Transverse colon (tissue), 4 donors: ENCODE measurements around the gene MAFB. TPM values are rescaled to one million over a fixed set of nuclear protein-coding genes. Genes with fewer than 3 reads are reported as not detected.

Experiments
- DNase-seq: peaks from one replicate; pipeline ENCODE4 v3.0.0-alpha.2; 2019
- H3K27ac ChIP-seq, 4 donors: fragments of 200-600 bp; sonication (generic); 2 replicates each; pipeline ENCODE4 v1.5.1; 2016 to 2018; ENCODE audit warnings: inconsistent platforms in 4 of 4
- H3K27me3 ChIP-seq: fragments of 200-600 bp; sonication (generic); 2 replicates; pipeline ENCODE4 v1.5.1; 2017; ENCODE audit warnings: inconsistent platforms
- H3K36me3 ChIP-seq, 4 donors: fragments of 200-600 bp; sonication (generic); 2 replicates each; pipeline ENCODE4 v1.5.1; 2017 to 2019; ENCODE audit warnings: inconsistent platforms in 4 of 4
- H3K4me1 ChIP-seq, 4 donors: fragments of 200-600 bp; sonication (generic); 2 replicates each; pipeline ENCODE4 v1.5.1; 2017 to 2020; ENCODE audit warnings: inconsistent platforms in 4 of 4
- H3K4me3 ChIP-seq, 4 donors: fragments of 200-600 bp; sonication (generic); 1 replicate in 1 of 4; 2 replicates in 3 of 4; pipeline versions ENCODE4 v1.5.1 to v1.6.1; 2017 to 2019; ENCODE audit warnings: inconsistent platforms in 4 of 4
- H3K9me3 ChIP-seq, 2 donors: fragments of 200-600 bp; sonication (generic); 2 replicates each; pipeline ENCODE4 v1.5.1; 2017 to 2019; ENCODE audit warnings: inconsistent platforms in 2 of 2
- CTCF ChIP-seq, 5 experiments: fragments of 200-600 bp in 3 of 5; fragments of 450-650 bp in 2 of 5; sonication (generic) in 3 of 5; IDR thresholded peaks; 1 replicate in 2 of 5; 2 replicates in 3 of 5; pipeline ENCODE4 v1.5.1; 2016 to 2017; ENCODE audit warnings: antibody characterized with exemption in 5 of 5, inconsistent platforms in 3 of 5, mild to moderate bottlenecking in 2 of 5, moderate library complexity in 1 of 5
- EP300 ChIP-seq: sonication (generic); formaldehyde crosslinking; IDR thresholded peaks from one replicate; pipeline ENCODE4 v1.6.1; 2017; ENCODE audit warnings: antibody characterized with exemption, low read depth
- POLR2A ChIP-seq: fragments of 450-650 bp; IDR thresholded peaks from one replicate; pipeline ENCODE4 v1.6.1; 2016; ENCODE audit warnings: antibody characterized with exemption, mild to moderate bottlenecking, moderate library complexity
- POLR2AphosphoS5 ChIP-seq, 3 donors: sonication (generic); formaldehyde crosslinking; IDR thresholded peaks; one replicate each; pipeline ENCODE4 v1.6.1; 2016; ENCODE audit warnings: antibody characterized with exemption in 3 of 3
- WGBS, 2 donors: methylation state at CpG; one replicate each; pipeline ENCODE4 v1.1.5; 2018; ENCODE audit warnings: low coverage in 1 of 2; 5-methylcytosine and 5-hydroxymethylcytosine counted together
- in situ Hi-C, 4 donors: fragments of 200-750 bp; cut with MboI; loops; one replicate each; pipeline versions ENCODE4 v1.15.0 to v1.15.1; 2017; ENCODE audit warnings: low sequenced_read_pairs in 3 of 4, low pct_ligation_motif_present in 1 of 4, low pct_unique_long_range_greater_than_20kb in 1 of 4
- intact Hi-C: fragments of 100-400 bp; cut with DNase I; formaldehyde crosslinking; loops from one replicate; pipeline ENCODE4 v1.15.1; 2023; ENCODE audit warnings: low total_unique reads
- total RNA-seq, 4 donors: library from RNA; depleted of rRNA; stranded (reverse); fragments of >200 nt; gene quantifications; one replicate each; pipeline ENCODE4 v1.1.0, GENCODE V29; 2016

Gene MAFB
- total RNA-seq, 4 donors from 2014 or later, result 12.2 to 74.4 (median 22.7) TPM

DNA sequence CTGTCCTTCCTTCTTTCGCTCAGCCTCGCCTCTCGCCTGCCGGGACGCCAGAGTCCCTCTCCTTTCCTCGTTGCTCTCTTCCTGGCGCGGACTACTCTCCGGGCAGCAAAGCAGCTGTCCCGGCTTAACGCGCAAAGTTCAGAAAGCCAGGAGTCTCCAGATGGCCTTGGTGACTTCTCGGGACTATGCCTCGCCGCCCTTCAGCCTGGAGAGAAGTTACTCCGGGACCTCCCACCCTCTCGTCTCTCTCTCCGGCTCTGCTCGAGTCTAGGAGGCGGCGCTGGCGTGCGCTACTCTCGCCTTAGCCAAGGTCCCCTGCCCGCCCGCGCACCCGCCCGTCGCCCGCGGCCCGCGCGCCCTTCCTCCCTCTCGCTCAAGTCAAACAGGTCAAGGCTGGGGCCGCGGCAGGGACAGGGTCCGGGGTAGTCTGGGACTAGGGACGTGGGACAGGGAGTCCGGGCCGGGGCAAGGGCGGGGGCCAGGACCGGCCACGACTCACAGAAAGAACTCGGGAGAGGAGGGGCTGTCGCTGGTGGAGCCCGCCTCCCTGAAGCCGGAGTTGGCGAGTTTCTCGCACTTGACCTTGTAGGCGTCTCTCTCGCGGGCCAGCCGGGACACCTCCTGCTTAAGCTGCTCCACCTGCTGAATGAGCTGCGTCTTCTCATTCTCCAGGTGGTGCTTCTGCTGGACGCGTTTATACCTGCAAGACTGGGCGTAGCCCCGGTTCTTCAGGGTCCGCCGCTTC is 1.5 kb downstream of the MAFB start:
- peaks cover 5 to 47% (median 32%) of the 10 kb centered on the region in 4 donors for H3K4me1 ChIP-seq
- H3K27me3 ChIP-seq, result peaks cover 88% of the 10 kb centered on the region
- no peaks in the 10 kb centered on the region for H3K36me3 ChIP-seq
- in situ Hi-C loops (loop anchor here in 3 of 4 donors (25.0 kb wide), 1 partner anchor 800 kb away; no protein-coding TSS in a partner anchor), intact Hi-C loops (loop anchor here (1.0 kb wide), 1 partner anchor 36 kb away; no protein-coding TSS in a partner anchor)
- WGBS, 2 donors, result 3% methylated on average over 52 of the region's 62 CpGs; no CpG with 5 or more reads in 1 of the 2 donors
- no peak for DNase-seq
- no peak for TF ChIP-seq CTCF (IDR thresholded peaks at IDR 0.05)
- TF ChIP-seq POLR2AphosphoS5 (IDR thresholded peaks at IDR 0.05), result no peak
- no peak for TF ChIP-seq POLR2A
- no peak for TF ChIP-seq EP300
- H3K9me3 ChIP-seq, result no peaks in the 10 kb centered on the region
- H3K27ac ChIP-seq, result peak overlapping the region; percentile 89 to 92 (median 90)
- H3K4me3 ChIP-seq, result peak overlapping the region; percentile 6 to 66 (median 42)

DNA sequence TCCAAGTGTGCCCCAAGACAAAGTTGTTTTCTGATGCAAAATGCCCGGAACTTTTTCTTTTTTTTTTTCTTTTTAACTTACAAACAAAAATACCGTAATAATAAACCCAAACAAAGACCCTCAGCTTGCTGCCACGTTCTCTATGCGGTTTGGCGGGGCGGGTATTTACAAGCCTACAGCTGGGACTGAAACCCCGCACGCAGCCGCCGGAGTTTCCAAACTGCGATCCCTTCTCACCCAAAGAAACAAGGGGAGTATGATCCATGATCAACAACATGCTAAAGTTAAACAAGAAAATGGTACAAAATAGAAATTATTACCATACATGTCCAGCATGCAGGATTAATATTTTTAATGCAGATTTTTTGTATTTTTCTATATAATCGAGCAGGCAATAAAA is 2.1 kb downstream of the MAFB start:
- Histone ChIP-seq H3K27ac (peak overlapping the region; percentile 89 to 92 (median 90)), H3K4me3 (peak overlapping the region in 3 of 4 donors; percentile 38 to 66 (median 47)), H3K36me3 (no peaks in the 10 kb centered on the region), H3K27me3 (peaks cover 88% of the 10 kb centered on the region), H3K9me3 (no peaks in the 10 kb centered on the region), H3K4me1 (peaks cover 5 to 51% (median 32%) of the 10 kb centered on the region in 4 donors)
- WGBS, 2 donors, result 37 to 50% methylated on average over 12 of the region's 12 CpGs
- TF ChIP-seq EP300 (no peak), POLR2AphosphoS5 (IDR thresholded peaks at IDR 0.05) (no peak), POLR2A (no peak), CTCF (IDR thresholded peaks at IDR 0.05) (no peak)
- DNase-seq, result no peak
- in situ Hi-C loops (loop anchor here in 3 of 4 donors (25.0 kb wide), 1 partner anchor 800 kb away; no protein-coding TSS in a partner anchor), intact Hi-C loops (loop anchor here (1.0 kb wide), 1 partner anchor 36 kb away; no protein-coding TSS in a partner anchor)

DNA sequence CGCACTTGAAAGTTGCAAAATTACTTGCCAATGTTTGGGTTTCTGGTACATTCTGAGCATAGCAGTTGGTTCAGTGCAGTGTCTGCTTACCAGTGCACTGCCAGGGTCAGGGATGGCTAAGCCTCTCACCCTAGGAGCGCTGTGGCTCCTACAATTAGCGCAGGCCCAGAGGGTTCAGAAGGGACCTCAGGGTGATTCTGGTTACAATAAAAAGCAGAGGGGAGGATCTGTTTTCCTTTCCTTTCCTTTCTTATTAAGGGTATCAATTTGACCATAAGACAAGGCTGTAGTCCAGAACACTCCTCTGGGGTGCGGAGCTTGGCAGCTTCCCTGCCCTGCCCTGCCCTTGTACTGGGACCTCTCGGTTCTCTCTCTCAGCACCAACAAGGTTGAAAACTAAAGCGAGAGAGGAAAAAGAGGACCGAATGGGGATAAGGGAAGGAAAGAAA is 2.6 kb downstream of the MAFB start:
- Histone ChIP-seq H3K4me1 (peaks cover 5 to 51% (median 32%) of the 10 kb centered on the region in 4 donors), H3K36me3 (no peaks in the 10 kb centered on the region), H3K9me3 (no peaks in the 10 kb centered on the region), H3K27me3 (peaks cover 88% of the 10 kb centered on the region), H3K27ac (peak overlapping the region; percentile 9 to 91 (median 53)), H3K4me3 (peak overlapping the region in 3 of 4 donors; percentile 38 to 66 (median 47))
- WGBS, 2 donors, result 34 to 45% methylated on average over 3 to 7 of the region's 7 CpGs
- intact Hi-C loops (no loop called here), in situ Hi-C loops (loop anchor here in 3 of 4 donors (25.0 kb wide), 1 partner anchor 799 kb away; no protein-coding TSS in a partner anchor)
- TF ChIP-seq CTCF (IDR thresholded peaks at IDR 0.05), result no peak
- no peak for TF ChIP-seq POLR2AphosphoS5 (IDR thresholded peaks at IDR 0.05)
- no peak for TF ChIP-seq POLR2A
- TF ChIP-seq EP300, result no peak
- DNase-seq, result no peak

GRCh38 chr20:40685349-40685748 is 3.7 kb downstream of the MAFB start:
- in situ Hi-C loops, result loop anchor here in 3 of 4 donors (25.0 kb wide), 1 partner anchor 798 kb away; no protein-coding TSS in a partner anchor

More at GRCh38 chr20:40685349-40685748, 3.7 kb downstream of the MAFB start:
- Histone ChIP-seq H3K9me3 (no peaks in the 10 kb centered on the region), H3K4me3 (peak overlapping the region in 1 of 4 donors; percentile 66), H3K36me3 (no peaks in the 10 kb centered on the region), H3K4me1 (peaks cover 5 to 45% (median 27%) of the 10 kb centered on the region in 4 donors), H3K27me3 (peaks cover 87% of the 10 kb centered on the region), H3K27ac (peak overlapping the region in 3 of 4 donors; percentile 4 to 25 (median 13))
- WGBS, 2 donors, result 74% methylated on average over 4 of the region's 4 CpGs; no CpG with 5 or more reads in 1 of the 2 donors
- no peak for TF ChIP-seq EP300
- no peak for TF ChIP-seq CTCF (IDR thresholded peaks at IDR 0.05)
- no peak for TF ChIP-seq POLR2AphosphoS5 (IDR thresholded peaks at IDR 0.05)
- no peak for TF ChIP-seq POLR2A
- DNase-seq, result no peak
- intact Hi-C loops, result no loop called here
